ENCODE data around the gene CSTPP1. TPM values are rescaled to one million over a fixed set of nuclear protein-coding genes. Genes with fewer than 3 reads are reported as not detected.

CSTPP1 gene
- total and polyA plus RNA-seq, 2 of the 8 experiments (the other 6 are each of a cell fraction or from before 2014, with no cell fraction given) = 24.2 to 28.7 TPM

DNA sequence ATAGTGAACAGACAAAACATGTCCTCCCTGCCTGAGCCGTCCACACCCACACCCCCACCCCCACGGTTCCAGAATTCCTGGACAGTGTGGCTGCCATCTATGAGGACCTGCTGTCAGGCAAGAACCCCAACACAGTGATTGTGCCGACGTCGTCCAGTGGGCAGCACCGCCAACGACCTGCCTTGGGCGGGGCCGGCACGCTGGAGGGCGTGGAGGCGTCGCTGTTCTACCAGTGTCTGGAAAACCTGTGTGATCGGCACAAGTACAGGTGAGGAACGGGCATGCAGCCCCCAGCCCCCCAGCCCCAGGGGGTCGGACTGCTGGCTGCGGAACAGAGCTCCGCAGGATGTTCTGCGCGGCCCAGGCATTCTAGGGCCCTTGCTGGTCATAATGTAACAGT is 220.4 kb downstream of the CSTPP1 start:
- H3K9me3 ChIP-seq (ENCODE audit: insufficient read depth in 2 of 2, low read depth in 1 of 2, low read length in 1 of 2) = no peaks in the 10 kb centered on the region
- no peak overlapping the region for H2BK120ac ChIP-seq (replicated peaks; ENCODE audit: low read depth, low read length)
- H3K36me3 ChIP-seq (ENCODE audit: control insufficient read depth in 2 of 4, insufficient read depth in 4 of 4, low read length in 3 of 4) = no peaks in the 10 kb centered on the region
- no peak overlapping the region for H3K14ac ChIP-seq (ENCODE audit: insufficient read length)
- H3K4ac ChIP-seq (replicated peaks; ENCODE audit: insufficient read length, low read depth, low read length) = no peak overlapping the region
- H3K4me2 ChIP-seq (ENCODE audit: insufficient read depth in 1 of 2, low read depth in 2 of 2, low read length in 2 of 2) = no peak overlapping the region
- no peak overlapping the region for H2AFZ ChIP-seq (ENCODE audit: low read length)
- H3K23ac ChIP-seq (ENCODE audit: insufficient read length) = no peak overlapping the region
- CTCF ChIA-PET (ENCODE audit: partially characterized antibody) = interaction anchor here (0.6 to 5.6 kb wide), 6 partner anchors 15 to 272 kb away, joined by 3 to 54 read pairs (median 5); no protein-coding TSS in a partner anchor
- FAIRE-seq = no peak
- H4K20me1 ChIP-seq (replicated peaks in 1 of 2; ENCODE audit: control insufficient read depth in 1 of 2, insufficient read depth in 2 of 2, low read length in 2 of 2) = peaks cover 0 to 2% of the 10 kb centered on the region in 2 experiments
- no peak overlapping the region for H2AK5ac ChIP-seq (ENCODE audit: low read depth, low read length)
- no peak overlapping the region for H3K18ac ChIP-seq (ENCODE audit: extremely low read depth, low read length)
- H3K27ac ChIP-seq (ENCODE audit: low read depth, low read length) = no peak overlapping the region
- no peaks in the 10 kb centered on the region for H3K23me2 ChIP-seq (ENCODE audit: low read depth, low read length)
- H3K79me2 ChIP-seq (ENCODE audit: control insufficient read depth in 1 of 2, insufficient read depth in 2 of 2, low read length in 2 of 2) = no peaks in the 10 kb centered on the region
- no peak overlapping the region for H4K91ac ChIP-seq (replicated peaks; ENCODE audit: insufficient read length, low read length)
- no peak overlapping the region for H2BK5ac ChIP-seq (ENCODE audit: low read depth, low read length)
- no peak overlapping the region for H3K9ac ChIP-seq (replicated peaks in 1 of 4; ENCODE audit: extremely low read depth in 1 of 4, low read depth in 3 of 4, low read length in 3 of 4)
- TF ChIP-seq TAF1 (IDR thresholded peaks at IDR 0.05; ENCODE audit: low read depth, low read length) = no peak
- no peak for TF ChIP-seq SAP30 (IDR thresholded peaks at IDR 0.05; ENCODE audit: insufficient read depth, insufficient replicate concordance, low read length)
- no peak for TF ChIP-seq SRF (IDR thresholded peaks at IDR 0.05; ENCODE audit: low read depth, low read length)
- TF ChIP-seq, protein P1, sequence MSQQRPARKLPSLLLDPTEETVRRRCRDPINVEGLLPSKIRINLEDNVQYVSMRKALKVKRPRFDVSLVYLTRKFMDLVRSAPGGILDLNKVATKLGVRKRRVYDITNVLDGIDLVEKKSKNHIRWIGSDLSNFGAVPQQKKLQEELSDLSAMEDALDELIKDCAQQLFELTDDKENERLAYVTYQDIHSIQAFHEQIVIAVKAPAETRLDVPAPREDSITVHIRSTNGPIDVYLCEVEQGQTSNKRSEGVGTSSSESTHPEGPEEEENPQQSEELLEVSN (IDR thresholded peaks at IDR 0.05) = no peak
- TF ChIP-seq CHD2 (IDR thresholded peaks at IDR 0.05; ENCODE audit: low read length) = no peak
- no peak for TF ChIP-seq CTBP2 (IDR thresholded peaks at IDR 0.05; ENCODE audit: borderline replicate concordance, insufficient read depth, insufficient read length, low read length)
- no peak for TF ChIP-seq CREB1 (IDR thresholded peaks at IDR 0.05)
- no peak for TF ChIP-seq EZH2 (IDR thresholded peaks at IDR 0.05; ENCODE audit: low read depth, low read length, severe bottlenecking)
- no peak for TF ChIP-seq JUN (IDR thresholded peaks at IDR 0.05; ENCODE audit: low read depth, low read length)
- no peak for TF ChIP-seq TEAD4 (IDR thresholded peaks at IDR 0.05; ENCODE audit: low read depth, low read length)
- TF ChIP-seq CBX5 (IDR thresholded peaks at IDR 0.05; ENCODE audit: low read depth, low read length) = no peak
- H2BK12ac ChIP-seq (ENCODE audit: low read depth, low read length) = no peak overlapping the region
- DNase-seq (ENCODE audit: low read depth in 1 of 2, low spot score in 2 of 2) = no peak
- H2BK15ac ChIP-seq (ENCODE audit: low read length) = no peak overlapping the region; the same call in 1 of the 2 replicates
- H3K79me1 ChIP-seq (ENCODE audit: low read depth, low read length) = no peaks in the 10 kb centered on the region
- 86% methylated on average over 20 of the region's 20 CpGs; no CpG with 5 or more reads in 1 of the 2 experiments for WGBS, 2 experiments (ENCODE audit: extremely low coverage in 1 of 2, insufficient coverage in 1 of 2, insufficient read length in 1 of 2, insufficient replicate concordance in 2 of 2, low coverage in 1 of 2, low lambda C conversion rate in 2 of 2, missing lambda C conversion rate in 1 of 2)
- peaks cover 0 to 4% (median 2%) of the 10 kb centered on the region in 4 experiments; a peak in 4 of 7 replicates for H3K4me1 ChIP-seq (replicated peaks in 1 of 4; ENCODE audit: control insufficient read depth in 3 of 4, insufficient read depth in 4 of 4, low read length in 3 of 4)
- POLR2A ChIA-PET (ENCODE audit: partially characterized antibody) = interaction anchor here (1.5 kb wide), 1 partner anchor 16 kb away, joined by 4 read pairs; no protein-coding TSS in a partner anchor
- H4K5ac ChIP-seq (ENCODE audit: insufficient read length, low read depth, low read length) = no peak overlapping the region
- H4K8ac ChIP-seq (ENCODE audit: extremely low read depth, insufficient read depth, low read length) = no peak overlapping the region; the same call in 1 of the 2 replicates
- no peak overlapping the region for H3K4me3 ChIP-seq (ENCODE audit: extremely low read depth in 1 of 4, insufficient read depth in 2 of 4, low read depth in 3 of 4, low read length in 4 of 4)
- H3K27me3 ChIP-seq (replicated peaks in 1 of 4; ENCODE audit: control insufficient read depth in 3 of 4, extremely low read depth in 1 of 4, insufficient read depth in 3 of 4, low read length in 3 of 4) = no peaks in the 10 kb centered on the region
- H2BK20ac ChIP-seq (ENCODE audit: low read length) = no peak overlapping the region
- H3K56ac ChIP-seq (replicated peaks; ENCODE audit: insufficient read length, low read depth, low read length) = no peak overlapping the region
